Ascending aorta (tissue), 2 donors: ENCODE results near the gene FLNC. TPM values are rescaled to one million over a fixed set of nuclear protein-coding genes. Genes with fewer than 3 reads are reported as not detected.

Experiments used
- DNase-seq, 2 donors: peaks; one replicate each; pipeline ENCODE4 v3.0.0-alpha.2; 2019; ENCODE audit warnings: low spot score in 2 of 2
- H3K27ac ChIP-seq, 2 donors: fragments of 200-600 bp; sonication (generic); one replicate each; pipeline ENCODE4 v1.5.1; 2016 to 2017; ENCODE audit warnings: mild to moderate bottlenecking in 1 of 2
- H3K27me3 ChIP-seq: fragments of 200-600 bp; sonication (generic); one replicate; pipeline ENCODE4 v1.5.1; 2017
- H3K36me3 ChIP-seq, 2 donors: fragments of 200-600 bp; sonication (generic); one replicate each; pipeline ENCODE4 v1.5.1; 2016
- H3K4me1 ChIP-seq, 2 donors: fragments of 200-600 bp; sonication (generic); one replicate each; pipeline ENCODE4 v1.5.1; 2016 to 2017; ENCODE audit warnings: mild to moderate bottlenecking in 1 of 2
- H3K4me3 ChIP-seq, 2 donors: fragments of 200-600 bp; sonication (generic); one replicate each; pipeline ENCODE4 v1.5.1; 2016 to 2017; ENCODE audit warnings: mild to moderate bottlenecking in 1 of 2
- H3K9me3 ChIP-seq, 2 donors: fragments of 200-600 bp; sonication (generic); one replicate each; pipeline ENCODE4 v1.5.1; 2016
- CTCF ChIP-seq, 3 experiments: fragments of 200-600 bp in 2 of 3; fragments of 450-650 bp in 1 of 3; sonication (generic) in 2 of 3; IDR thresholded peaks; one replicate each; pipeline ENCODE4 v1.5.1; 2016 to 2019; ENCODE audit warnings: antibody characterized with exemption in 3 of 3, mild to moderate bottlenecking in 1 of 3, moderate library complexity in 1 of 3
- intact Hi-C: fragments of 100-400 bp; cut with DNase I; formaldehyde crosslinking; loops from one replicate; pipeline ENCODE4 v1.15.1; 2023
- total RNA-seq: library from RNA; depleted of rRNA; stranded (reverse); fragments of >200 nt; gene quantifications from one replicate; pipeline ENCODE4 v1.1.0, GENCODE V29; 2016

The FLNC gene
- total RNA-seq, 1 donor from 2014 or later, result 117 TPM

- intact Hi-C loops, result no loop called here
- peak overlapping the region in 1 of 2 donors; percentile 25 for H3K27ac ChIP-seq
Observed at GRCh38 chr7:128837521-128837921, 7.3 kb downstream of the FLNC start.

DNA sequence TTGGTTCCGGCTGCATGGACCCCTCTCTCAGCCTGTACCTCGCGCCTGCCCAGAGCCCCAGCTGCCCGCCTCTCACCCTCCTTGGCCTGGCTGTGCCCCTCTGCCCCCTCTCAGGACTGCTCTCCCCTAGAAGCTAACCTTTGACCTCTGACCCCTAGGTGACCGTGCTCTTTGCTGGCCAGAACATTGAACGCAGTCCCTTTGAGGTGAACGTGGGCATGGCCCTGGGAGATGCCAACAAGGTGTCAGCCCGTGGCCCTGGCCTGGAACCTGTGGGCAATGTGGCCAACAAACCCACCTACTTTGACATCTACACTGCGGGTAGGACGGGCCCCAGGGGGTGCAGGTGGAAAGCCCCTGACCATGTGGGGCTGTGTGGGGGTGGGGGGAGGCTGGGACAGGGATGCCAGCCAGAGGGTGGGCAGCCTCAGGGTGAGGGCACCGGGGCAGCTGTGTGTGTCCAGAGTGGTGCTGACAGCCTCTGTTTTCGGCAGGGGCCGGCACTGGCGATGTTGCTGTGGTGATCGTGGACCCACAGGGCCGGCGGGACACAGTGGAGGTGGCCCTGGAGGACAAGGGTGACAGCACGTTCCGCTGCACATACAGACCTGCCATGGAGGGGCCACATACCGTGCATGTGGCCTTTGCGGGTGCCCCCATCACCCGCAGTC, 8.0 kb downstream of the FLNC start:
- Histone ChIP-seq H3K36me3 (peaks cover 59 to 68% of the 10 kb centered on the region in 2 donors), H3K4me1 (peaks cover 2 to 16% of the 10 kb centered on the region in 2 donors), H3K27me3 (no peaks in the 10 kb centered on the region), H3K27ac (peak overlapping the region in 1 of 2 donors; percentile 25), H3K4me3 (no peak overlapping the region), H3K9me3 (no peaks in the 10 kb centered on the region)
- DNase-seq, result peak in 1 of 2 donors; percentile 62
- TF ChIP-seq CTCF (IDR thresholded peaks at IDR 0.05), result no peak
- intact Hi-C loops, result no loop called here

More at GRCh38 chr7:128837521-128837921, 7.3 kb downstream of the FLNC start:
- peak in 1 of 2 donors; percentile 62 for DNase-seq
- Histone ChIP-seq H3K4me1 (peaks cover 6 to 24% of the 10 kb centered on the region in 2 donors), H3K36me3 (peaks cover 52 to 61% of the 10 kb centered on the region in 2 donors), H3K27me3 (no peaks in the 10 kb centered on the region), H3K9me3 (no peaks in the 10 kb centered on the region), H3K4me3 (no peak overlapping the region)
- no peak for TF ChIP-seq CTCF (IDR thresholded peaks at IDR 0.05)

- no peaks in the 10 kb centered on the region for H3K27me3 ChIP-seq
- H3K4me1 ChIP-seq, result peaks cover 0 to 13% of the 10 kb centered on the region in 2 donors
- H3K9me3 ChIP-seq, result no peaks in the 10 kb centered on the region
- no peak overlapping the region for H3K27ac ChIP-seq
- no peak for DNase-seq
- H3K4me3 ChIP-seq, result no peak overlapping the region
- intact Hi-C loops, result no loop called here
- TF ChIP-seq CTCF (IDR thresholded peaks at IDR 0.05), result no peak
- peaks cover 68 to 77% of the 10 kb centered on the region in 2 donors for H3K36me3 ChIP-seq
Observed at GRCh38 chr7:128838981-128839731, 8.9 kb downstream of the FLNC start.

GRCh38 chr7:128839751-128840177, 9.6 kb downstream of the FLNC start:
- no peak for TF ChIP-seq CTCF (IDR thresholded peaks at IDR 0.05)
- no peaks in the 10 kb centered on the region for H3K27me3 ChIP-seq
- peaks cover 74 to 83% of the 10 kb centered on the region in 2 donors for H3K36me3 ChIP-seq
- intact Hi-C loops, result no loop called here
- no peak overlapping the region for H3K4me3 ChIP-seq
- no peak for DNase-seq
- H3K9me3 ChIP-seq, result no peaks in the 10 kb centered on the region
- H3K27ac ChIP-seq, result no peak overlapping the region
- peaks cover 0 to 13% of the 10 kb centered on the region in 2 donors for H3K4me1 ChIP-seq

- H3K27ac ChIP-seq, result no peak overlapping the region
- no peak for TF ChIP-seq CTCF (IDR thresholded peaks at IDR 0.05)
- H3K36me3 ChIP-seq, result peaks cover 81 to 91% of the 10 kb centered on the region in 2 donors
- H3K4me3 ChIP-seq, result no peak overlapping the region
- DNase-seq, result peak in 1 of 2 donors; percentile 62
- no peaks in the 10 kb centered on the region for H3K9me3 ChIP-seq
- intact Hi-C loops, result no loop called here
- peaks cover 0 to 12% of the 10 kb centered on the region in 2 donors for H3K4me1 ChIP-seq
- H3K27me3 ChIP-seq, result no peaks in the 10 kb centered on the region
Observed at GRCh38 chr7:128840326-128841170, 10.3 kb downstream of the FLNC start.
